AG08395 (cell line): ENCODE results near the gene TNIK.
A peak's percentile ranks its signal among the peaks of the same experiment; 100 is the strongest.

ENCODE experiments used
- DNase-seq: peaks from one replicate; pipeline ENCODE4 v3.0.0; 2012; ENCODE audit warnings: mixed read lengths, low spot score

Gene TNIK

DNA sequence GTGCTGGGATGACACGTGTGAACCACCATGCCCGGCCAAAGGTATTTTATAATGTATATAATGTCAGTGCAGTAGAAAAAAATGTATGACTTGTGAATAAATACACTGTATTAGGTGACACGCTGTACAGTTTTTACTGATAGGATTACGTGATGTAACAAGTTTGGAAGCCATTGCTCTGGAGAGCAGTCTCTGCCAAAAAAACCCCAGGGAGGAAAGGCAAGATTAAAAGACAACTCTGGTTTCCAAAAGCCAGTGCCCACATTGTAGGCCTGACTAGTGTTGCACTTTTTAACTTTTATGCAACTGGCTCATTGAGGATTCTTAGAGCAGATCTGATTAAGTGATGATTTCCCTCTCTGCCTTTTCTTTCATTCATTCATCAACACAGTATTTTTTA is 371.7 kb downstream of the TNIK start:
- no peak for DNase-seq

- no peak for DNase-seq
Measured at GRCh38 chr3:171086914-171087313, 373.3 kb downstream of the TNIK start.

DNA sequence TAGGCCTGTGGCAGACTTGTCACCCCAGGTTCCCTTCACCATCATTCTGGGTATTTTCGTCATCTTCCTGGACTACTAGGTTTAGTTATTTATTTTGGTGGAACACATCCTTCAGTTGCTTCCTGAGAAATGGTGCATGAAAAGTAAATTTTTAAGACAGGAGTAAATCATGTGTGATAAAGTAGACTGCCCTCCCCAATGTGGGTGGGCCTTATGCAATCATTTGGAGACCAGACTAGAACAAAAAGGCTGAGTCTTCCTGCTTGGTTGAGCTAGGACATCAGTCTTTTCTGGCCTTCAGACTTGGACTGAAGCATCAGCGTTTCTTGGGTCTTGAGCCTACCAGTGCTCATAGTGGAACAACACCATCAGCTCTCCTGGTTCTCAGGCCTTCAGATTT is 382.9 kb downstream of the TNIK start:
- DNase-seq = no peak

DNA sequence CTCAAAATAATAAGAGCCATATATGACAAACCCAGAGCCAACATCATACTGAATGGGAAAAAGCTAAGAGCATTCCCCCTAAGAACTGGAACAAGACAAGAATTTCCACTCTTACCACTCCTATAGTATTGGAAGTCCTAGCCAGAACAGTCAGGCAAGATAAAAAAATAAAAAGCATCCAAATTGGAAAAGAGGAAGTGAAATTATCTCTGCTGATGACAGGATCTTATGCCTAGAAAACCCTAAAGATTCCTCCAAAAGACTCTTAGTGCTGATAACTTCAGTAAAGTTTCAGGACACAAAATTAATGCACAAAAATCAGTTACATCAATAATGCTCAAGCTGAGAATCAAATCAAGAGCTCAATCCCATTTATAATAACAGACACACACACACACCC is 387.8 kb downstream of the TNIK start:
- DNase-seq = no peak

- no peak for DNase-seq
Measured at GRCh38 chr3:171068658-171069057, 391.5 kb downstream of the TNIK start.

- DNase-seq = no peak
Measured at GRCh38 chr3:171066206-171066605, 394.0 kb downstream of the TNIK start.

- no peak for DNase-seq
Measured at GRCh38 chr3:171065732-171066131, 394.5 kb downstream of the TNIK start.

- DNase-seq = no peak
Measured at GRCh38 chr3:171064461-171064860, 395.7 kb downstream of the TNIK start.

DNA sequence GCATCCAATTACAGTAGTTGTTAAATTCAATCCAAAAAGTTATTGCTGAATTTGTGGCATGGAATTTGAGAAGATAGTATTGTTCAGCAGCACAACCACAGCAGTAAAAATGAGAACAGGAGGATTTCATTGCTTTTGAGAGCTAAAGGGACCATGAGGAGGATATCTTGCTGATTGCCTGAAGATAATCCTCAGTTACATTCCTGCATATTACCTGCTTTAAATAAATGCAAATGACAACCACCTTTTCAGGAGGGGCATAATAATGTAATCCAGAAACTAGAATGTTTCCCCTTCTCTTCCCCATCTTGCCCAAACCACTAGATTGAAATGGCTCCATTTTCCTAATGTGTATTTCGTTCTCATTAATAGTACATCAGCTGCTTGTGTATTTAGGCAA is 398.5 kb downstream of the TNIK start:
- no peak for DNase-seq

DNA sequence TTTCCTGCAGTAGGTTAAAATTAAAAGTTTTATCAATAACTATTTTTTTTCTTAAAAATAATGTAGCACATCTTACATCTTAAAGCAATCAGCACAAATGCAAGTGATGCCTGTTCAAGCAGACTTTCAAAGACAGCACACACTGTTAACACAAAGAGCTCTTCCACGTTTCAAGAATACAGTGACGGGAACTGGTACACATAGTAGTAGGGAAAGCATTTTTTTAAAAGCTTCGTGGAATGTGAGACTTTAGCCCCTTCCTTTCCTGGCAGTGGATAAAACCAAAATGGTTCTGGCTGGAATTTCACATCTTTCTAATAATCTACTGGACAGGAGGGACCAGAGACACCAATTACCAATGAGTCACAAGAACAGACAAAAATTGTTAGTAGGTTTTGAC is 400.2 kb downstream of the TNIK start:
- no peak for DNase-seq

DNA sequence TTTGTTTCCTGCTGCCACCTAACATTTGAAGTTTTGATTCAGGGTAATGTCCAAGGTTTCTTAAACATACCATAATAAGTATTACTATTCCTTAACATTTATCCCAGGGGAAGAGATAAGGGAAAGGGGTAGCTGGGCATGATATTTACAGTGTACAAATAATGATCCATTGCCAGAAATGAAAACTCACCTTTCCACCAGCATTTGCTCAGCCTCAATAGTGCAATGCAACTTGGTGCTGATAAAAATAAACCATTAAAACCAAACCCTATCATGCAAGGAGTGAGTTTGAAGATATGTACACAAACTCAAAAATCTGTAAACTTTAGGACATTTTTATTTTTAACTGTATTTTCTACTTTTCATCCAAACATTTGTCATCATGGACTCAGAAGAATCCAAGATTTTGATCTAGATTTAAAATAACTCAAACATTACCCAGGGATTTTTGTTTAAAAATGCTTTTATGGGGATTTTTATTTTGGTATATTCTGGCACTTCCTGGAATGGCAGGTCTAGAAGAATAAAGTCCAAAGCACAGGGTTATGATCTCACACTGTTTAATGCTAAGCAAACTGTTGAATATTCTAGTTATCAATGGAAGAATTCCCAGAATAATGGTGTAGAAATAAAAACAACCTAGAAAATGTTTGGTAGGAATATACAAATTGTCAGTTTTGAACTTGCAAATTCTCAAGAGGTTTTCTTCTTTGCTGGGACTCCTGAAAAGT is 401.2 kb downstream of the TNIK start:
- no peak for DNase-seq

- peak; percentile 50 for DNase-seq
Measured at GRCh38 chr3:171058058-171058457, 402.1 kb downstream of the TNIK start.

DNA sequence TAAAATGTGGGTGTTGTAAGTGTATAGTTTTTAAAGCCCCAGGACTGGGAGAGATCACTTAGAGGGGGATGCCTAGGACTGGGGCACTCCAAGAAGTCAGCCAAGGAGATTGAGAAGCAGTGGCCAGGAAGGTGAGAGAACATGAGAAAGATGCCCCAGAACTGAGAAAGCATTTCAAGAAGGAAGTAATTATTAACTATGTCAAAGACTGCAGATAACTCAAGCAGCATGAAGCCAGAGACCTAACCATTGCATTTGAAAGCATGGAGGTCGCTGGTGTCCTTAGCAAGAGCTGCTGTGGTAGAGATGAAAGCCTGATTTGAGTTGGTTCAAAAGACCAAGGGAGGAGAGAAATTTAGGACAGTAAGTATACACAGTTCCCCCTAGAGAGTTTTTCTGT is 403.1 kb downstream of the TNIK start:
- DNase-seq = no peak

- no peak for DNase-seq
Measured at GRCh38 chr3:171056528-171056927, 403.7 kb downstream of the TNIK start.

GRCh38 chr3:171055336-171056178 is 404.6 kb downstream of the TNIK start:
- DNase-seq = peak; percentile 9

GRCh38 chr3:171054921-171055320 is 405.3 kb downstream of the TNIK start:
- no peak for DNase-seq

DNA sequence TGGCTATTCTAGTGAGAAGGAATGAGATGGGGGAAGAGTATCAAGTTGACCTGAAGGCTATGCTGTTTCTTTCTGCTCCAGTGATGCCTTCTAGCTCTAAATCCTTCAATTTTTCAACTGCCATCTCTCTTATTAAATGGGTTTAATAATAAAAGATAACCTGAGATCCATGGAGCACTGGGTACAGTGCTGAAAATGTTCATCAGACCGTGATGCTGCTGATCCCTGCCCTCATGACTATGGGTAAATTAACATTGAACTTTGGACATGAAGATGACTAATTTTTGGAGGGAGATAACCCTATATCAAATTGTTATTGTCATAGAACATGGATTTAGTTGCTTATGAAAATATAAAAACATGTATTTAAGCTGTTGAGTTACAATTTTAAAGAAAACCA is 406.0 kb downstream of the TNIK start:
- DNase-seq = no peak

DNA sequence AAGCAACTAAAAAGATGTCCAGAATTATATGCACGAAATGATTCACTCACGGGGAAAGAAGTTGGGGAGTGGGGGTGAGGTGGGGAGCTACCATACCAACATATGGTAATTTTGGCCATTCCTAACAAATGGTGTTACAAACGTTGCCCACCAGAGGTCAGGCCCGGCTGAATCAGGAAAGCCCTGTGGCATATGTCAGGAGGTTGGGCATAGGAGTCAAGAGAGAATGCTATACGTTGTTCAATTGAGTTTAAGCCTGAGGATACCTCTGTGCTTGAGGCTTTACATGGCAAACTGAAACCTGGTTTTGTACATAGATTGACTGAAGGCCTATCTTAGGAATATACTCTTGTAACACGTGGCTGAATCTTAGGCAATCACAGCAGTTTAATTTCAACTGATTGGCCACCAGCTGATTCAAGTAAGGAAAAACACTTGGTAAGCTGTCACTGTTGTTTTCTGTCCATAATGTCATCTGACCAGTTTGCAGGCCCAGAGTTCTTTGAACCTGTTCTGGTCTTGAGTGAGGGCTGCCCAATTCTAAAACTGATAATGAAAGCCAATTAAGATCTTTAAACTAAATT is 410.3 kb downstream of the TNIK start:
- peak; percentile 71 for DNase-seq

- no peak for DNase-seq
Measured at GRCh38 chr3:171046760-171047159, 413.4 kb downstream of the TNIK start.

DNA sequence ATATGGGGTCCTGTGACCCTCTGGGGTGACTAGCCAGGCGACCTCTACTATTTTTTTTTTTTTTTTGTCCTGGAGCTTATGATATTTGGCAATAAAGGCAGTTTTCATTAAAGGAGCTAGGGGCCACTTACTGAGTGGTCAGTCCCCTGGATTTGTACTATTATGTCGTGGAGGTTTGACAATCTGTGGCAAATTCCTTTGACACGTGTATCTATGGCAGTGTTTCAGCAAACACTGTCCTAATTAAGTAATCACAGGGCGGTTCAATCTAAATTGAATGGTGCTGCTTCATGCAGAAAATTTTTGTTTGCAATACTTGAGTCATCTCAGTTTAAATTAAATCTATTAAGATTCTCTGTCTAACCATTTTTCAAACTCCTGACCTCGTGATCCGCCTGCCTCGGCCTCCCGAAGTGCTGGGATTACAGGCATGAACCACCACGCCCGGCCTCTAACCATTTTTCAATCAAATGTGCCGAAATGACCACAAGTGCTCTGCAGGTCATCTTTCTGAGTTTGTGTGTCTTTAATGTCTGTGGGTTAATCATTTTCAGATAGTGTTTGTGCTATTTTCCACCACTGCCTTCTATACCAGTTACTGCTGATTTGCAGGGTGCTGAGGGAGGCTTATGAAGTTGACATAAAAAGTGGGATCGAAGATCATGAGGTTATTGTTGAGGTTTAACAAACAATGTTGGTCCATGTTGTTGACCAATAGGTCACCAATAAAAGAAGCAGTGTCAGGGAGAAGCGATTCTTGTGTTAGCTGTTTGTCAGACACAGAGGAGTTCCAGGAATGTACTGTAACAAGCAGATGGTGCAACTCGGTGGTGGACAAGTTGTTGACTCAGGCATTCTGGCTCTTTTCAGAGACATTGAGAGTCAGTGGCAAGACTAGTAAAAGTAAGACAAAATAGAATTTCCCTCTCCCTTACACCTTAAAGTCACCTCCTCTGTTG is 415.1 kb downstream of the TNIK start:
- DNase-seq = peak; percentile 80

- DNase-seq = no peak
Measured at GRCh38 chr3:171044384-171044783, 415.8 kb downstream of the TNIK start.

GRCh38 chr3:171039674-171040073 is 420.5 kb downstream of the TNIK start:
- no peak for DNase-seq
